T-helper 1 cell treated with Interleukin-12 subunit alpha and Interleukin-12 subunit beta and Interleukin-4 antibody, amounts not matched to agents 30 ng/mL and 1 ng/mL, for 36 hours (primary cell): ENCODE data around the gene LRPAP1. TPM values are rescaled to one million over a fixed set of nuclear protein-coding genes. Genes with fewer than 3 reads are reported as not detected.
"Not testable (repeated sequence)": the region's sequence is repeated elsewhere in the genome, so short reads cannot be mapped to it uniquely, and the experiment has no call there.

Experiments
- intact Hi-C: fragments of 100-400 bp; cut with micrococcal nuclease; formaldehyde crosslinking; loops from one replicate; pipeline ENCODE4 v1.15.1; 2024
- total RNA-seq: library from RNA; stranded (reverse); gene quantifications from 2 replicates; pipeline ENCODE4 v1.2.3, GENCODE V29; 2022

LRPAP1 gene
- total RNA-seq = 74.1 and 77.1 TPM in 2 replicates

GRCh38 chr4:3531879-3532750 lies at the start of gene LRPAP1:
Gene LRPAP1, minus strand, starts transcription at chr4:3532422. Its CDS starts 10 bp downstream, at chr4:3532412.
- intact Hi-C loops = loop anchor here (1.0 to 10.0 kb wide), 6 partner anchors 423 to 1810 kb away; partner anchors contain the start of genes CFAP99, GRK4, HAUS3 and NOP14

- intact Hi-C loops = not testable (repeated sequence)
These were observed 49.3 kb upstream of the LRPAP1 start for GRCh38 chr4:3581334-3582090.

- intact Hi-C loops = not testable (repeated sequence)
These were observed 48.6 kb upstream of the LRPAP1 start for GRCh38 chr4:3580859-3581258.

GRCh38 chr4:3578527-3579144 lies 46.4 kb upstream of the LRPAP1 start:
- intact Hi-C loops = not testable (repeated sequence)

- intact Hi-C loops = not testable (repeated sequence)
These were observed 45.8 kb upstream of the LRPAP1 start for GRCh38 chr4:3578052-3578451.

- intact Hi-C loops = not testable (repeated sequence)
These were observed 45.1 kb upstream of the LRPAP1 start for GRCh38 chr4:3577208-3577892.

- intact Hi-C loops = not testable (repeated sequence)
These were observed 44.4 kb upstream of the LRPAP1 start for GRCh38 chr4:3576533-3577207.

GRCh38 chr4:3575426-3576369 lies 43.5 kb upstream of the LRPAP1 start:
- intact Hi-C loops = not testable (repeated sequence)

GRCh38 chr4:3574865-3575264 lies 42.6 kb upstream of the LRPAP1 start:
- intact Hi-C loops = not testable (repeated sequence)

- intact Hi-C loops = not testable (repeated sequence)
These were observed 42.1 kb upstream of the LRPAP1 start for GRCh38 chr4:3574346-3574745.

- intact Hi-C loops = no loop called here
These were observed 40.9 kb upstream of the LRPAP1 start for GRCh38 chr4:3573131-3573530.

- intact Hi-C loops = no loop called here
These were observed 40.1 kb upstream of the LRPAP1 start for GRCh38 chr4:3572363-3572762.

- intact Hi-C loops = no loop called here
These were observed 39.7 kb upstream of the LRPAP1 start for GRCh38 chr4:3571921-3572320.

- intact Hi-C loops = not testable (repeated sequence)
These were observed 38.7 kb upstream of the LRPAP1 start for GRCh38 chr4:3570923-3571322.

GRCh38 chr4:3569611-3570010 lies 37.4 kb upstream of the LRPAP1 start:
- intact Hi-C loops = not testable (repeated sequence)

- intact Hi-C loops = not testable (repeated sequence)
These were observed 34.5 kb upstream of the LRPAP1 start for GRCh38 chr4:3566701-3567100.

- intact Hi-C loops = not testable (repeated sequence)
These were observed 34.1 kb upstream of the LRPAP1 start for GRCh38 chr4:3566301-3566700.

- intact Hi-C loops = not testable (repeated sequence)
These were observed 32.7 kb upstream of the LRPAP1 start for GRCh38 chr4:3564948-3565347.

- intact Hi-C loops = no loop called here
These were observed 31.2 kb upstream of the LRPAP1 start for GRCh38 chr4:3563403-3563802.
